NT2/D1 (cell line): ENCODE data around the gene C9orf153.

ENCODE experiments used
- DNase-seq: peaks from one replicate; pipeline ENCODE4 v3.0.0-alpha.2; 2011; ENCODE audit warnings: low read depth, low spot score
- H3K27me3 ChIP-seq: 2 replicates; pipeline ENCODE4 v1.6.0; 2011; ENCODE audit warnings: mild to moderate bottlenecking; ENCODE audit not compliant: insufficient read length, insufficient read depth
- H3K36me3 ChIP-seq: 2 replicates; pipeline ENCODE4 v1.6.1; 2011; ENCODE audit warnings: mild to moderate bottlenecking, low read length, mixed read lengths; ENCODE audit not compliant: insufficient read depth, insufficient read length
- H3K4me1 ChIP-seq: 2 replicates; pipeline ENCODE4 v1.5.1; 2011; ENCODE audit not compliant: insufficient read depth, insufficient read length
- H3K4me3 ChIP-seq: 2 replicates; pipeline ENCODE4 v1.5.1; 2011; ENCODE audit warnings: low read depth; ENCODE audit not compliant: insufficient read length
- H3K9ac ChIP-seq: 2 replicates; pipeline ENCODE4 v1.6.0; 2011; ENCODE audit warnings: low read depth; ENCODE audit not compliant: insufficient read length
- H3K9me3 ChIP-seq: 2 replicates; pipeline ENCODE4 v1.5.1; 2011; ENCODE audit warnings: mild to moderate bottlenecking, low read length; ENCODE audit not compliant: insufficient read depth
- SUZ12 ChIP-seq: IDR thresholded peaks from 2 replicates; pipeline ENCODE4 v1.6.1; 2011; ENCODE audit not compliant: insufficient read length, insufficient read depth; ENCODE audit errors: extremely low read depth
- YY1 ChIP-seq: IDR thresholded peaks from 2 replicates; pipeline ENCODE4 v1.6.1; 2011; ENCODE audit not compliant: insufficient read length, insufficient read depth
- ZNF274 ChIP-seq: IDR thresholded peaks from 2 replicates; pipeline ENCODE4 v1.6.1; 2011; ENCODE audit warnings: mild to moderate bottlenecking, low read depth, low read length

C9orf153 gene

GRCh38 chr9:86263876-86264275 lies 4.4 kb upstream of the C9orf153 start:
- H3K9me3 ChIP-seq = no peaks in the 10 kb centered on the region
- TF ChIP-seq SUZ12 (no peak), ZNF274 (no peak)
- no peak overlapping the region for H3K4me3 ChIP-seq
- no peaks in the 10 kb centered on the region for H3K27me3 ChIP-seq
- H3K4me1 ChIP-seq = no peaks in the 10 kb centered on the region
- H3K36me3 ChIP-seq = peaks cover 49% of the 10 kb centered on the region
- H3K9ac ChIP-seq = no peak overlapping the region
- no peak for DNase-seq

GRCh38 chr9:86262492-86262891 lies 3.0 kb upstream of the C9orf153 start:
- no peak for DNase-seq
- no peak overlapping the region for H3K4me3 ChIP-seq

GRCh38 chr9:86257391-86257790 lies 2.1 kb downstream of the C9orf153 start:
- no peak for DNase-seq
- Histone ChIP-seq H3K4me1 (no peaks in the 10 kb centered on the region), H3K9me3 (peaks cover 12% of the 10 kb centered on the region)

More at GRCh38 chr9:86262492-86262891, 3.0 kb upstream of the C9orf153 start:
- H3K4me1 ChIP-seq = no peaks in the 10 kb centered on the region
- no peak overlapping the region for H3K9ac ChIP-seq
- peaks cover 40% of the 10 kb centered on the region for H3K36me3 ChIP-seq
- H3K27me3 ChIP-seq = no peaks in the 10 kb centered on the region
- no peaks in the 10 kb centered on the region for H3K9me3 ChIP-seq
- TF ChIP-seq YY1 (no peak), SUZ12 (no peak), ZNF274 (no peak)

GRCh38 chr9:86256653-86257052 lies 2.8 kb downstream of the C9orf153 start:
- no peaks in the 10 kb centered on the region for H3K27me3 ChIP-seq
- TF ChIP-seq ZNF274 = no peak
- TF ChIP-seq YY1 = no peak
- no peak for TF ChIP-seq SUZ12
- no peak overlapping the region for H3K4me3 ChIP-seq
- H3K9me3 ChIP-seq = peaks cover 16% of the 10 kb centered on the region
- peaks cover 11% of the 10 kb centered on the region for H3K36me3 ChIP-seq
- no peak for DNase-seq
- no peak overlapping the region for H3K9ac ChIP-seq
- H3K4me1 ChIP-seq = no peaks in the 10 kb centered on the region

More at GRCh38 chr9:86257391-86257790, 2.1 kb downstream of the C9orf153 start:
- H3K4me3 ChIP-seq = no peak overlapping the region
- no peak for TF ChIP-seq SUZ12
- TF ChIP-seq ZNF274 = no peak
- TF ChIP-seq YY1 = no peak
- H3K9ac ChIP-seq = no peak overlapping the region
- peaks cover 16% of the 10 kb centered on the region for H3K36me3 ChIP-seq
- H3K27me3 ChIP-seq = no peaks in the 10 kb centered on the region

GRCh38 chr9:86253577-86253976 lies 5.9 kb downstream of the C9orf153 start:
- Histone ChIP-seq H3K9ac (no peak overlapping the region), H3K36me3 (no peaks in the 10 kb centered on the region), H3K4me1 (no peaks in the 10 kb centered on the region), H3K27me3 (no peaks in the 10 kb centered on the region), H3K4me3 (no peak overlapping the region), H3K9me3 (peaks cover 16% of the 10 kb centered on the region)
- TF ChIP-seq SUZ12 = no peak
- TF ChIP-seq YY1 = no peak
- TF ChIP-seq ZNF274 = no peak
- no peak for DNase-seq

- TF ChIP-seq ZNF274 (no peak), SUZ12 (no peak)
These were observed 6.6 kb downstream of the C9orf153 start for GRCh38 chr9:86252870-86253269.

GRCh38 chr9:86250123-86250522 lies 9.3 kb downstream of the C9orf153 start:
- Histone ChIP-seq H3K36me3 (no peaks in the 10 kb centered on the region), H3K27me3 (no peaks in the 10 kb centered on the region), H3K9ac (no peak overlapping the region), H3K4me1 (no peaks in the 10 kb centered on the region), H3K9me3 (peaks cover 16% of the 10 kb centered on the region), H3K4me3 (no peak overlapping the region)
- no peak for TF ChIP-seq SUZ12
- no peak for DNase-seq

More at GRCh38 chr9:86252870-86253269, 6.6 kb downstream of the C9orf153 start:
- no peaks in the 10 kb centered on the region for H3K36me3 ChIP-seq
- H3K4me1 ChIP-seq = no peaks in the 10 kb centered on the region
- no peak overlapping the region for H3K4me3 ChIP-seq
- DNase-seq = no peak
- no peaks in the 10 kb centered on the region for H3K27me3 ChIP-seq
- H3K9ac ChIP-seq = no peak overlapping the region
- H3K9me3 ChIP-seq = peaks cover 16% of the 10 kb centered on the region

- no peak overlapping the region for H3K4me3 ChIP-seq
- DNase-seq = no peak
- no peaks in the 10 kb centered on the region for H3K4me1 ChIP-seq
- no peak for TF ChIP-seq SUZ12
- TF ChIP-seq ZNF274 = no peak
- TF ChIP-seq YY1 = no peak
- H3K36me3 ChIP-seq = no peaks in the 10 kb centered on the region
- peaks cover 16% of the 10 kb centered on the region for H3K9me3 ChIP-seq
- H3K9ac ChIP-seq = no peak overlapping the region
- no peaks in the 10 kb centered on the region for H3K27me3 ChIP-seq
These were observed 10.7 kb downstream of the C9orf153 start for GRCh38 chr9:86248746-86249145.
